H1 (cell line): ENCODE data around the gene LTF. TPM values are rescaled to one million over a fixed set of nuclear protein-coding genes. Genes with fewer than 3 reads are reported as not detected.

Experiments used
- CTCF ChIA-PET: fragments of 300-600 bp; sonication (Branson Sonifier 250); formaldehyde crosslinking; loops from one replicate; lab custom pipeline; 2021; ENCODE audit not compliant: partially characterized antibody; lab: Charles Lee
- POLR2A ChIA-PET: fragments of 300-600 bp; sonication (Branson Sonifier 250); formaldehyde crosslinking; loops from one replicate; lab custom pipeline; 2021; ENCODE audit warnings: inconsistent platforms; ENCODE audit not compliant: partially characterized antibody; lab: Charles Lee
- DNase-seq, 2 experiments: peaks; one replicate each; pipeline versions ENCODE4 v3.0.0 to v3.0.0-alpha.2; 2010 to 2022; ENCODE audit warnings: low spot score in 2 of 2, low read depth in 1 of 2, mixed read lengths in 1 of 2
- FAIRE-seq: peaks from 2 replicates; lab custom pipeline; 2011; peaks lifted over from hg19 to GRCh38; lab: Jason Lieb, UNC
- H2AFZ ChIP-seq: 2 replicates; pipeline ENCODE4 v1.8.1; 2012; ENCODE audit warnings: low read length, inconsistent platforms
- H2AK5ac ChIP-seq: 2 replicates; pipeline ENCODE4 v1.6.1; 2013; ENCODE audit warnings: low read depth, low read length
- H2BK120ac ChIP-seq: replicated peaks from 2 replicates; pipeline ENCODE3; 2013; ENCODE audit warnings: low read depth, low read length, inconsistent platforms
- H2BK12ac ChIP-seq: 2 replicates; pipeline ENCODE4 v1.6.1; 2013; ENCODE audit warnings: low read depth, low read length
- H2BK15ac ChIP-seq: 2 replicates; pipeline ENCODE4 v1.6.1; 2013; ENCODE audit warnings: low read length
- H2BK20ac ChIP-seq: 2 replicates; pipeline ENCODE4 v1.6.1; 2013; ENCODE audit warnings: low read length
- H2BK5ac ChIP-seq: 2 replicates; pipeline ENCODE4 v1.6.1; 2013; ENCODE audit warnings: low read depth, low read length
- H3K14ac ChIP-seq: 2 replicates; pipeline ENCODE4 v1.6.1; 2013; ENCODE audit warnings: inconsistent platforms; ENCODE audit not compliant: insufficient read length
- H3K18ac ChIP-seq: 2 replicates; pipeline ENCODE4 v1.6.1; 2013; ENCODE audit warnings: low read length; ENCODE audit errors: extremely low read depth
- H3K23ac ChIP-seq: 2 replicates; pipeline ENCODE4 v1.6.1; 2013; ENCODE audit warnings: inconsistent platforms; ENCODE audit not compliant: insufficient read length
- H3K23me2 ChIP-seq: 2 replicates; pipeline ENCODE4 v1.6.1; 2013; ENCODE audit warnings: low read depth, low read length
- H3K27ac ChIP-seq: 2 replicates; pipeline ENCODE4 v1.6.1; 2011; ENCODE audit warnings: low read depth, low read length, inconsistent platforms
- H3K27me3 ChIP-seq, 4 experiments: replicated peaks in 1 of 4; 1 replicate in 1 of 4; 2 replicates in 3 of 4; pipeline versions ENCODE4 v1.6.1 to v1.8.1; 2011 to 2013; ENCODE audit warnings: low read length in 3 of 4, mild to moderate bottlenecking in 3 of 4, inconsistent platforms in 2 of 4, mixed read lengths in 2 of 4, moderate library complexity in 1 of 4; ENCODE audit not compliant: control insufficient read depth in 3 of 4, insufficient read depth in 3 of 4; ENCODE audit errors: extremely low read depth in 1 of 4
- H3K36me3 ChIP-seq, 4 experiments: 2 replicates each; pipeline versions ENCODE4 v1.6.1 to v1.8.1; 2011 to 2013; ENCODE audit warnings: mild to moderate bottlenecking in 4 of 4, low read length in 3 of 4, moderate library complexity in 2 of 4, control low read depth in 1 of 4, inconsistent platforms in 1 of 4; ENCODE audit not compliant: insufficient read depth in 4 of 4, control insufficient read depth in 2 of 4
- H3K4ac ChIP-seq: replicated peaks from 2 replicates; pipeline ENCODE3; 2013; ENCODE audit warnings: low read length, low read depth, mixed read lengths, inconsistent platforms; ENCODE audit not compliant: insufficient read length
- H3K4me1 ChIP-seq, 4 experiments: replicated peaks in 1 of 4; 1 replicate in 1 of 4; 2 replicates in 3 of 4; pipeline versions ENCODE4 v1.6.1 to v1.8.1; 2011 to 2013; ENCODE audit warnings: low read length in 3 of 4, inconsistent platforms in 2 of 4, mixed read lengths in 1 of 4; ENCODE audit not compliant: insufficient read depth in 4 of 4, control insufficient read depth in 3 of 4
- H3K4me2 ChIP-seq, 2 experiments: 2 replicates each; pipeline versions ENCODE4 v1.6.1 to v1.8.1; 2011 to 2013; ENCODE audit warnings: low read depth in 2 of 2, low read length in 2 of 2, control low read depth in 1 of 2, inconsistent platforms in 1 of 2, mild to moderate bottlenecking in 1 of 2; ENCODE audit not compliant: insufficient read depth in 1 of 2
- H3K4me3 ChIP-seq, 4 experiments: fragments of 200-600, 300-600 bp in 1 of 4; sonication (generic), shearing (Covaris generic), sonication (Bioruptor Twin) in 1 of 4; 2 replicates each; pipeline versions ENCODE4 v1.5.1 to v1.8.1; 2011 to 2016; ENCODE audit warnings: low read length in 4 of 4, low read depth in 3 of 4, control low read depth in 2 of 4, inconsistent platforms in 2 of 4, mild to moderate bottlenecking in 2 of 4, mixed read lengths in 1 of 4, moderate library complexity in 1 of 4; ENCODE audit not compliant: insufficient read depth in 2 of 4; ENCODE audit errors: extremely low read depth in 1 of 4
- H3K56ac ChIP-seq: replicated peaks from 2 replicates; pipeline ENCODE3; 2013; ENCODE audit warnings: low read depth, mild to moderate bottlenecking, mixed read lengths, low read length, inconsistent platforms; ENCODE audit not compliant: insufficient read length
- H3K79me1 ChIP-seq: 2 replicates; pipeline ENCODE4 v1.6.1; 2013; ENCODE audit warnings: low read depth, low read length, control low read depth
- H3K79me2 ChIP-seq, 2 experiments: 2 replicates each; pipeline versions ENCODE4 v1.6.1 to v1.8.1; 2012 to 2013; ENCODE audit warnings: low read length in 2 of 2, mild to moderate bottlenecking in 2 of 2, inconsistent platforms in 1 of 2; ENCODE audit not compliant: insufficient read depth in 2 of 2, control insufficient read depth in 1 of 2
- H3K9ac ChIP-seq, 4 experiments: replicated peaks in 1 of 4; 1 replicate in 1 of 4; 2 replicates in 3 of 4; pipeline versions ENCODE4 v1.6.1 to v1.8.1; 2011 to 2013; ENCODE audit warnings: low read depth in 3 of 4, low read length in 3 of 4, control low read depth in 2 of 4, mild to moderate bottlenecking in 2 of 4, moderate library complexity in 2 of 4, inconsistent platforms in 1 of 4; ENCODE audit errors: extremely low read depth in 1 of 4
- H3K9me3 ChIP-seq, 2 experiments: 2 replicates each; pipeline versions ENCODE4 v1.6.1 to v1.8.1; 2012 to 2013; ENCODE audit warnings: mild to moderate bottlenecking in 2 of 2, moderate library complexity in 2 of 2, control low read depth in 1 of 2, inconsistent platforms in 1 of 2, low read depth in 1 of 2, low read length in 1 of 2, mixed read lengths in 1 of 2; ENCODE audit not compliant: insufficient read depth in 2 of 2
- H4K20me1 ChIP-seq, 2 experiments: replicated peaks in 1 of 2; 2 replicates each; pipeline versions ENCODE3 to v1.8.1; 2011 to 2013; ENCODE audit warnings: inconsistent platforms in 2 of 2, low read length in 2 of 2, mild to moderate bottlenecking in 1 of 2; ENCODE audit not compliant: insufficient read depth in 2 of 2, control insufficient read depth in 1 of 2
- H4K5ac ChIP-seq: 2 replicates; pipeline ENCODE4 v1.6.1; 2013; ENCODE audit warnings: low read length, low read depth, mixed read lengths, inconsistent platforms; ENCODE audit not compliant: insufficient read length
- H4K8ac ChIP-seq: 2 replicates; pipeline ENCODE4 v1.8.0; 2013; ENCODE audit warnings: mild to moderate bottlenecking, moderate library complexity, low read length, inconsistent platforms; ENCODE audit not compliant: insufficient read depth; ENCODE audit errors: extremely low read depth
- H4K91ac ChIP-seq: replicated peaks from 2 replicates; pipeline ENCODE3; 2013; ENCODE audit warnings: low read length, mixed read lengths, inconsistent platforms; ENCODE audit not compliant: insufficient read length
- BRCA1 ChIP-seq: IDR thresholded peaks from 2 replicates; pipeline ENCODE4 v1.6.1; 2012; ENCODE audit warnings: low read depth, low read length, improper control_type of control experiment
- CHD1 ChIP-seq: IDR thresholded peaks from 2 replicates; pipeline ENCODE4 v1.6.1; 2012; ENCODE audit warnings: low read depth, low read length, improper control_type of control experiment
- EP300 ChIP-seq, 2 experiments: IDR thresholded peaks; 1 replicate in 1 of 2; 2 replicates in 1 of 2; pipeline ENCODE4 v1.6.1; 2011 to 2012; ENCODE audit warnings: low read depth in 2 of 2, low read length in 2 of 2, mild to moderate bottlenecking in 2 of 2, borderline replicate concordance in 1 of 2, inconsistent platforms in 1 of 2, moderate library complexity in 1 of 2
- EZH2 ChIP-seq: fragments of 200-600 bp; sonication (generic); IDR thresholded peaks from 2 replicates; pipeline ENCODE4 v1.7.1; 2012; ENCODE audit warnings: low read depth, mild to moderate bottlenecking, moderate library complexity, low read length, inconsistent platforms; ENCODE audit not compliant: severe bottlenecking
- HDAC2 ChIP-seq, 2 experiments: fragments of 300-600 bp in 1 of 2; sonication (generic) in 1 of 2; IDR thresholded peaks; 2 replicates each; pipeline ENCODE4 v1.6.1; 2011 to 2012; ENCODE audit warnings: low read depth in 2 of 2, low read length in 2 of 2, mild to moderate bottlenecking in 2 of 2, moderate library complexity in 2 of 2, borderline replicate concordance in 1 of 2, inconsistent platforms in 1 of 2
- JUND ChIP-seq: IDR thresholded peaks from 2 replicates; pipeline ENCODE4 v1.6.1; 2011; ENCODE audit warnings: mild to moderate bottlenecking, improper control_type of control experiment, low read length
- POLR2AphosphoS5 ChIP-seq: IDR thresholded peaks from 2 replicates; pipeline ENCODE4 v1.6.1; 2011; ENCODE audit warnings: low read depth, low read length
- POU5F1 ChIP-seq: IDR thresholded peaks from 2 replicates; pipeline ENCODE4 v1.6.1; 2011; ENCODE audit warnings: low read depth, mild to moderate bottlenecking, low read length, moderate library complexity
- RFX5 ChIP-seq: IDR thresholded peaks from 2 replicates; pipeline ENCODE4 v1.6.1; 2011; ENCODE audit warnings: low read depth, low read length, improper control_type of control experiment, borderline replicate concordance
- RNF2 ChIP-seq: fragments of 200-900, 300-1000 bp; sonication (generic); IDR thresholded peaks from 2 replicates; pipeline ENCODE4 v1.7.1; 2016; ENCODE audit warnings: borderline replicate concordance, low read depth, mild to moderate bottlenecking, antibody characterized with exemption, low read length; ENCODE audit not compliant: poor library complexity, severe bottlenecking; ENCODE audit errors: missing control alignments
- SP2 ChIP-seq: IDR thresholded peaks from 2 replicates; pipeline ENCODE4 v1.6.1; 2012; ENCODE audit warnings: mild to moderate bottlenecking, low read length, inconsistent platforms
- TBP ChIP-seq: IDR thresholded peaks from 2 replicates; pipeline ENCODE4 v1.6.1; 2011; ENCODE audit warnings: low read depth, low read length, improper control_type of control experiment
- YY1 ChIP-seq: IDR thresholded peaks from 2 replicates; pipeline ENCODE4 v1.6.1; 2011; ENCODE audit warnings: low read depth, mild to moderate bottlenecking, low read length
- WGBS, 2 experiments: shearing (Covaris generic) in 1 of 2; methylation state at CpG; one replicate each; pipeline versions ENCODE4 v1.1.6 to v1.1.7; 2013 to 2015; ENCODE audit warnings: low lambda C conversion rate in 2 of 2, mixed read lengths in 2 of 2, inconsistent platforms in 1 of 2, low coverage in 1 of 2, missing lambda C conversion rate in 1 of 2; ENCODE audit not compliant: insufficient replicate concordance in 2 of 2, insufficient coverage in 1 of 2, insufficient read length in 1 of 2; ENCODE audit errors: extremely low coverage in 1 of 2, missing lambda C conversion rate in 1 of 2; 5-methylcytosine and 5-hydroxymethylcytosine counted together
- polyA plus RNA-seq, 7 experiments: library from polyadenylated mRNA; depleted of rRNA in 3 of 7; stranded (reverse) in 5 of 7; unstranded in 2 of 7; fragments of >200 nt in 5 of 7; fragments of 200-250 nt in 2 of 7; gene quantifications; 1 replicate in 5 of 7; 2 replicates in 1 of 7; 4 replicates in 1 of 7; pipeline versions ENCODE4 v1.2.1 to v1.2.3, GENCODE V29; 2011 to 2013; ENCODE audit warnings: missing spikeins in 2 of 7, mixed read lengths in 2 of 7
- total RNA-seq: library from RNA; stranded (reverse); fragmentation: NEBNext Ultra II Directional; extraction: Animal tissue kit (Norgen Biotek cat#: 25700); gene quantifications from 2 replicates; pipeline ENCODE4 v1.2.1, GENCODE V29; 2021
- TF ChIP-seq, protein P1 (sequence below): IDR thresholded peaks from 2 replicates; pipeline ENCODE4 v1.6.1; 2012; ENCODE audit warnings: inconsistent platforms

LTF gene
- total and polyA plus RNA-seq, 2 of the 8 experiments (the other 6 are each of a cell fraction or from before 2014, with no cell fraction given) = 0.23 to 0.99 TPM

DNA sequence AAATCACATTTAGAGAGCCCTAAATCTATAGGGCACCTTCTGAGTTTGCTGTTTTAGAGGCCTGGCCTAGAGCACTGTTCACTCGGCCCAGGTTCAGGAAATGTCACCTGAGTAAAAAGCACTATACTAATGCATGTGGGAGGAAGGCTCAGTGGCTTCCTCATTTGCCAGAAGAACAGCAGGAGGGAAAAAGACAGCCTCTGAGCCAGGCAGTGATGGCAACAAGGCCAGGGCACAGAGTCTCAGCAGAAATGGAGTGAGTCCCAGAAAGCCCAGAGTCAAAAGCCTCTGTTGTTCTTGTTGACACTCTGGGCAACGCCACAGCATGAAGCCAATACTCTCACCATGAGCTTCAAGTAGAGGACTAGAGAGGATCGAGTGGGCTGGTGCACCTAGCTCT, 25.9 kb downstream of the LTF start:
- Histone ChIP-seq H3K9ac (no peak overlapping the region), H2BK20ac (no peak overlapping the region), H3K4me1 (peaks cover 0 to 5% (median 2%) of the 10 kb centered on the region in 4 experiments; a peak in 4 of 7 replicates), H3K27me3 (no peaks in the 10 kb centered on the region), H3K79me2 (no peaks in the 10 kb centered on the region), H2BK15ac (no peak overlapping the region), H3K27ac (no peak overlapping the region), H3K4me2 (no peak overlapping the region), H2AFZ (no peak overlapping the region), H3K9me3 (no peaks in the 10 kb centered on the region), H3K14ac (no peak overlapping the region), H3K18ac (no peak overlapping the region), H4K8ac (no peak overlapping the region), H4K20me1 (no peaks in the 10 kb centered on the region), H2BK120ac (no peak overlapping the region), H4K5ac (no peak overlapping the region), H2BK12ac (no peak overlapping the region), H2BK5ac (no peak overlapping the region), H4K91ac (no peak overlapping the region), H3K79me1 (no peaks in the 10 kb centered on the region), H3K36me3 (no peaks in the 10 kb centered on the region), H3K23ac (no peak overlapping the region), H3K4me3 (no peak overlapping the region), H3K23me2 (no peaks in the 10 kb centered on the region; the same call in 1 of the 2 replicates), H3K4ac (no peak overlapping the region), H3K56ac (no peak overlapping the region), H2AK5ac (no peak overlapping the region)
- ChIA-PET CTCF (interaction anchor here (0.5 to 2.9 kb wide), 7 partner anchors 9 to 64 kb away, joined by 3 to 27 read pairs (median 4); no protein-coding TSS in a partner anchor), POLR2A (no interaction called here)
- WGBS, 2 experiments = 85% methylated on average over 3 of the region's 3 CpGs; no CpG with 5 or more reads in 1 of the 2 experiments
- FAIRE-seq (no peak), DNase-seq (no peak)
- TF ChIP-seq POU5F1 (no peak), BRCA1 (no peak), EP300 (IDR thresholded peaks at IDR 0.05; ENCODE audit: borderline replicate concordance in 1 of 2, low read depth in 2 of 2, low read length in 2 of 2) (no peak), RFX5 (no peak), YY1 (no peak), SP2 (no peak), POLR2AphosphoS5 (no peak), JUND (no peak), CHD1 (no peak), RNF2 (no peak), EZH2 (no peak), TBP (no peak), HDAC2 (IDR thresholded peaks at IDR 0.05; ENCODE audit: borderline replicate concordance in 1 of 2, low read depth in 2 of 2, low read length in 2 of 2) (no peak)
- TF ChIP-seq, protein P1, sequence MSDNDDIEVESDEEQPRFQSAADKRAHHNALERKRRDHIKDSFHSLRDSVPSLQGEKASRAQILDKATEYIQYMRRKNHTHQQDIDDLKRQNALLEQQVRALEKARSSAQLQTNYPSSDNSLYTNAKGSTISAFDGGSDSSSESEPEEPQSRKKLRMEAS = no peak
